DMS53 (cell line): ENCODE data around the gene OTULINL.

Source experiments
- DNase-seq: peaks from one replicate; lab custom pipeline; 2025; lab: John Stamatoyannopoulos, UW

OTULINL gene

DNA sequence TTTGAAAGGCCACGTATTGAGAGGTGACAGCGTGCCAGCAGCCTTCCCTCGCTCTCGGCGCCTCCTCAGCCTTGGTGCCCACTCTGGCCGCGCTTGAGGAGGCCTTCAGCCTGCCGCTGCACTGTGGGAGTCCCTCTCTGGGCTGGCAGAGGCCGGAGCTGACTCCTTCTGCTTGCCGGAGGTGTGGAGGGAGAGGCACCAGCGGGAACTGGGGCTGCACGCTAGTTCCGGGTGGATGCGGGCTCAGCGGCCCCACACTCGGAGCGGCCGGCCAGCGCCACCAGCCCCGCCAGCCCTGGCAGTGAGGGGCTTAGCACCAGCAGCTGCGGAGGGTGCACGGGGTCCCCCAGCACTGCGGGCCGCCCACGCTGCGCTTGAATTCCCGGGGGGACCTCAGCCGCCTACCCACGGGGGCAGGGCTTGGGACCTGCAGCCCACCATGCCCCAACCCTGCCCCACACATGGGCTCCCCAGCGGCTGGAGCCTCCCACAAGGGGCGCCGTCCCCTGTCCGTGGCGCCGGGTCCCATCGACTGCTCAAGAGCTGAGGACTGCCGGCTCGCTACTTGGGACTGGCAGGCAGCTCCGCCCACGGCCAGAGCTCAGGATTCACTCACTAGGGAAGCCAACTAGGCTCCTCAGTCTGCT is 4.4 kb upstream of the OTULINL start:
- DNase-seq = no peak

- DNase-seq = peak; percentile 23
These were observed 3.6 kb upstream of the OTULINL start for GRCh38 chr5:14577971-14578370.

- no peak for DNase-seq
These were observed 2.3 kb upstream of the OTULINL start for GRCh38 chr5:14579246-14579645.

DNA sequence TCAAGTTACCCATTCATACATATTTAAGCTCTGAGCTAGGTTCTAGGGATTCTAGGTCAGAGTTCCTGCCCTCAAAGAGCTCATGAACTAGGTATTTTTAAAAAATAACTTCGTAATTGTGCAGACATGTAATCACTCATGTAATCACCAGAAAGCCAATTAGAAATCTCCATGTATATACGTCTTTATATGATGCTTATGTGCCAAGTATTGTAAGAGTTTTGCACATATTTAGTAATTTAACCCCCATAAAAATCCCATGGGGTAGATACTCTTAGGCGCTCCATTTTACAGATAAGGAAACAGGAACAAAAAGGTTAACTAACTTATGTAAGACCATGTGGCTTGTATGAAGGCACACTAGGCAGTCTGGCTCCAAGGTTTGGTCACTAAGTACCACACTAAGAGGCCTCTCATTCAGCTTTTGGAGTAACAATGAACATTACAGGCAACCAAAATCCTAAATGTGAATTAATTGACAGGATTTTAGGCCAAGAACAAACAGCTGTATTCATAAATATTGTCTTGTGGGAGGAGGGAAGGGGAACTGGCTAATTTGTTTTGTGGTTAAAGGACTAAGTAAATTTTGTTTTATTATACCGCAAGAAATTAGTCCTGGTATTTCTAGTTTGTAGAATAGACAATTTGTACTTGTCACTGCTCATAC is 1.7 kb upstream of the OTULINL start:
- no peak for DNase-seq

- DNase-seq = peak; percentile 35
These were observed 1.1 kb upstream of the OTULINL start for GRCh38 chr5:14580398-14581034.

DNA sequence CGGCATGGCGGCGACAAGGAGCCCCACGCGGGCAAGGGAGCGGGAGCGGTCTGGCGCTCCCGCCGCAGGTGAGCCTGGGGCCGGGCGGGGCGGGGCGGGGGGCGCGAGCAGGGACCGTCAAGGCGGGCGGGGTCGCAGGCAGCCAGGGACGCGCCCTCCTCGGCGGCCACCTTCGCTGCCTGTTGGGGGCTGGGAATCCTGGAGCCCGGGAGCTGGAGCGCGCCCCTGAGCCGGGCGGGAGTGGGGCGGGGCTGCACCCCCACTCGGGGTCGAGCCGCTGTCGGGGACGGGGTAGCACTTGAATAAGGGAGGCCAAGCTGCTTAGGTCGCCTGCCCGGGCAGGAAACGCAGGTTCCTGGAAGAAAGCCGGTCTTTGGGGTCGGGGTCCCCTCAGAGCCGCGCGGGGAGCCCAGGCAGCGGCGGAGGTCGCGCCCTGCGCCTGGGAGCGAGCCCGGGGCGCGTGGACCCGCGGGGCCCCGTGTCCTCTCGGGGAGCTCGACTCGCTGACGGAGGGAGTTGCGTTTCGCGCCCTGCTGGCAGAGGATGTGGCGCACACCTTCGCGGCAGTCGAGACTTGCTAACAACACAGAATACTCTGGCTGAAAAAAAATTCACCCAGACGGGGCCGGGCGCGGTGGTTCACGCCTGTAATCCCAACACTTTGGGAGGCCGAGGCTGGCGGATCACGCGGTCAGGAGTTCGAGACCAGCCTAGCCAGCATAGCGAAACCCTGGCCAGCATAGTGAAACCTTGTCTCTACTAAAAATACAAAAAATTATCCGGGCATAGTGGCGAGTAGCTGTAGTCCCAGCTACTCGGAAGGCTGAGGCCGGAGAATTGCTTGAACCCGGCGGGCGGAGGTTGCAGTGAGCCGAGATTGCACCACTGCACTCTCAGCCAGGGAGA is 552 bp downstream of the OTULINL start:
- peak; percentile 90 for DNase-seq

- peak; percentile 40 for DNase-seq
These were observed 1.2 kb downstream of the OTULINL start for GRCh38 chr5:14582797-14583137.

- no peak for DNase-seq
These were observed 3.3 kb downstream of the OTULINL start for GRCh38 chr5:14584848-14585247.

DNA sequence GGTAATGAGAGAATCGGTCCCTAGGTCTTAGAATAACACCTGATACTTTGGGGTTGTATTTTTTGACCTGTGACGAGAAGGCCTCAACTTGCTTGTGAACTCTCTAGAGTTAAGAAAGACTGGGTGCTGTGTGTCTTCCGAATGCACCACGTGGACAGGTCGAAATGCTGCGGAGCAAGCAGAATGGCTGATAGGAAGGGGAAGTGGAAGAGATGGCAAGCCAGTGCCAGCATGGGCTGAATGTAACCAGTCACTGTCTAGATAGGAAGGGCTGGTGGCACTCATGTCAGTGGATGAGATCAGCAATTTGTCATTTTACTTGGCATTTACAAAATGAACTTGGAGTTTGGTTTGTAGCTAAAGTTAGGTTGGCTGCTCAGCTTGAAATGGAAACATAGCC is 5.6 kb downstream of the OTULINL start:
- DNase-seq = no peak

- peak; percentile 38 for DNase-seq
These were observed 6.6 kb downstream of the OTULINL start for GRCh38 chr5:14588145-14588544.

- DNase-seq = peak; percentile 94
These were observed 7.4 kb downstream of the OTULINL start for GRCh38 chr5:14588758-14589543.

- no peak for DNase-seq
These were observed 9.4 kb downstream of the OTULINL start for GRCh38 chr5:14590949-14591348.

GRCh38 chr5:14591548-14591947 is 10.0 kb downstream of the OTULINL start:
- no peak for DNase-seq

GRCh38 chr5:14593326-14594021 is 11.9 kb downstream of the OTULINL start:
- DNase-seq = no peak

GRCh38 chr5:14594378-14595074 is 12.9 kb downstream of the OTULINL start:
- DNase-seq = no peak

DNA sequence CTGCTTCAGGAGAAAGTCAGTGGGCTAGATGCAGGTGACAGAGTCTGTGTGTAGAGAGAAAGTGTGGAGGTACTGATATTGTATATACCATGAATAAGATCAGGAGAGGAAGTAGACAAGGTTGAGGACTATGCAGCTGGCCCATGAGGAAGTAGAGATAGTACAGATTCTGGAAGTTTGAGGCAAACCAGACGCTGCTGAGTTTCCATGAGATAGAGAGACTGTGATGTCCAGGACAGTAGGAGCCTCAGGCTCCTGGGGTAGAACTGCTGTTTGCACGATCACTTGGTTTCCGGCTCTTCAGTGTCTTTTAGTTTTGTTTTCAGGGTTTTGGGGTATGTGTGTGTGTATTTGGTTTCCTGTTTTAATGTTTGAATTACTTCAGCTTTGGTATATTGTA is 13.6 kb downstream of the OTULINL start:
- DNase-seq = no peak

GRCh38 chr5:14595891-14596290 is 14.3 kb downstream of the OTULINL start:
- DNase-seq = no peak

GRCh38 chr5:14597080-14597479 is 15.5 kb downstream of the OTULINL start:
- no peak for DNase-seq

GRCh38 chr5:14598225-14598624 is 16.6 kb downstream of the OTULINL start:
- no peak for DNase-seq

GRCh38 chr5:14599476-14600127 is 18.0 kb downstream of the OTULINL start:
- DNase-seq = no peak
